GM12878 (cell line): ENCODE measurements around the gene NKX2-8. TPM values are rescaled to one million over a fixed set of nuclear protein-coding genes. Genes with fewer than 3 reads are reported as not detected.

ENCODE experiments used
- ATAC-seq: fragments of 200-7000 bp; cut with Tn5 transposase; 3 replicates; pipeline ENCODE4 v1.9.1; 2020; ENCODE audit warnings: mild to moderate bottlenecking, moderate library complexity
- BruUV-seq: library from RNA; stranded (reverse); fragments of 400-500 nt; replicated peaks from 2 replicates; lab custom pipeline; 2021; lab: Mats Ljungman, UMichigan
- CTCF ChIA-PET: fragments of 300-600 bp; sonication (Branson Sonifier 250); formaldehyde crosslinking; extraction: SDS; loops from one replicate; lab custom pipeline; 2021; ENCODE audit warnings: inconsistent platforms; lab: Yijun Ruan, JAX
- POLR2A ChIA-PET: fragments of 350-600 bp; formaldehyde crosslinking; extraction: SDS; loops from one replicate; lab custom pipeline; 2021; ENCODE audit warnings: inconsistent platforms; lab: Charles Lee
- RAD21 ChIA-PET: fragments of 300-600 bp; sonication (Branson Sonifier 250); formaldehyde crosslinking; loops from one replicate; lab custom pipeline; 2023; ENCODE audit warnings: antibody characterized with exemption; ENCODE audit not compliant: unreplicated experiment; lab: Charles Lee
- SMC1A ChIA-PET: fragments of 300-600 bp; sonication (Branson Sonifier 250); formaldehyde crosslinking; loops from one replicate; lab custom pipeline; 2023; ENCODE audit not compliant: unreplicated experiment, uncharacterized antibody; lab: Charles Lee
- DNase-seq: peaks from one replicate; pipeline ENCODE4 v3.0.0-alpha.2; 2011; ENCODE audit warnings: low read depth, low spot score
- FAIRE-seq: peaks from 3 replicates; lab custom pipeline; 2011; peaks lifted over from hg19 to GRCh38; lab: Jason Lieb, UNC
- H2AFZ ChIP-seq: 2 replicates; pipeline ENCODE4 v1.6.0; 2011; ENCODE audit warnings: low read depth, low read length, control low read depth; ENCODE audit not compliant: control insufficient read depth
- H3K27ac ChIP-seq: 2 replicates; pipeline ENCODE4 v1.5.1; 2011; ENCODE audit warnings: control low read depth; ENCODE audit not compliant: control insufficient read depth, insufficient read depth
- H3K27me3 ChIP-seq, 2 experiments: replicated peaks in 1 of 2; 2 replicates each; pipeline versions ENCODE4 v1.6.0 to v1.6.1; 2011; ENCODE audit warnings: low read length in 1 of 2; ENCODE audit not compliant: control insufficient read depth in 2 of 2, insufficient read depth in 2 of 2
- H3K36me3 ChIP-seq, 2 experiments: 2 replicates each; pipeline ENCODE4 v1.5.1; 2011; ENCODE audit warnings: low read length in 1 of 2; ENCODE audit not compliant: control insufficient read depth in 2 of 2, insufficient read depth in 2 of 2
- H3K4me1 ChIP-seq: 2 replicates; pipeline ENCODE4 v1.6.1; 2011; ENCODE audit warnings: mild to moderate bottlenecking, low read length, moderate library complexity, mixed read lengths; ENCODE audit not compliant: control insufficient read depth, insufficient read depth
- H3K4me2 ChIP-seq: 2 replicates; pipeline ENCODE4 v1.6.0; 2011; ENCODE audit warnings: control low read depth; ENCODE audit not compliant: control insufficient read depth, insufficient read depth
- H3K4me3 ChIP-seq: fragments of 200-600 bp; sonication (generic); 2 replicates; pipeline ENCODE4 v1.5.1; 2016
- H3K79me2 ChIP-seq: 2 replicates; pipeline ENCODE4 v1.6.0; 2011; ENCODE audit warnings: low read length; ENCODE audit not compliant: control insufficient read depth, insufficient read depth
- H3K9ac ChIP-seq: 2 replicates; pipeline ENCODE4 v1.8.0; 2011; ENCODE audit warnings: low read length, control low read depth, mixed read lengths; ENCODE audit not compliant: control insufficient read depth, insufficient read depth
- H3K9me3 ChIP-seq: replicated peaks from 3 replicates; pipeline ENCODE4 v1.5.1; 2011; ENCODE audit warnings: mild to moderate bottlenecking, low read length; ENCODE audit not compliant: control insufficient read depth, insufficient read depth
- H4K20me1 ChIP-seq: 2 replicates; pipeline ENCODE4 v1.6.0; 2011; ENCODE audit not compliant: control insufficient read depth, insufficient read depth
- ASH2L ChIP-seq: fragments of 300-600, 200-600 bp; sonication (generic); IDR thresholded peaks from 2 replicates; pipeline ENCODE4 v1.6.1; 2017; ENCODE audit warnings: low read depth, mild to moderate bottlenecking, borderline replicate concordance
- BHLHE40 ChIP-seq, 2 experiments: fragments of 450-650 bp in 1 of 2; IDR thresholded peaks; 2 replicates each; pipeline ENCODE4 v1.6.1; 2011 to 2017; ENCODE audit warnings: low read depth in 2 of 2, borderline replicate concordance in 1 of 2, improper control_type of control experiment in 1 of 2, low read length in 1 of 2, mild to moderate bottlenecking in 1 of 2
- CBX3 ChIP-seq: fragments of 200-600 bp; sonication (generic); IDR thresholded peaks from 2 replicates; pipeline ENCODE4 v1.6.1; 2016; ENCODE audit warnings: low read depth, borderline replicate concordance
- CEBPZ ChIP-seq: fragments of 150-350 bp; IDR thresholded peaks from 2 replicates; pipeline ENCODE4 v1.6.1; 2016; ENCODE audit warnings: low read depth, low read length
- CTCF ChIP-seq, 3 experiments: IDR thresholded peaks in 2 of 3; conservative IDR thresholded peaks in 1 of 3; 2 replicates each; pipeline ENCODE4 v1.5.1; 2011; ENCODE audit warnings: low read depth in 3 of 3, low read length in 3 of 3, mild to moderate bottlenecking in 3 of 3, control low read depth in 2 of 3, moderate library complexity in 2 of 3, inconsistent platforms in 1 of 3, mixed read lengths in 1 of 3; ENCODE audit not compliant: control insufficient read depth in 2 of 3, insufficient read depth in 1 of 3; ENCODE audit errors: extremely low read depth in 1 of 3
- HSF1 ChIP-seq: fragments of 150-350 bp; IDR thresholded peaks from 2 replicates; pipeline ENCODE4 v1.6.1; 2014; ENCODE audit warnings: mild to moderate bottlenecking, low read depth, low read length
- JUND ChIP-seq: IDR thresholded peaks from 2 replicates; pipeline ENCODE4 v1.6.1; 2012; ENCODE audit warnings: low read depth, mild to moderate bottlenecking, low read length, improper control_type of control experiment, moderate library complexity
- MAX ChIP-seq: IDR thresholded peaks from 2 replicates; pipeline ENCODE4 v1.6.1; 2012; ENCODE audit warnings: low read depth, low read length, improper control_type of control experiment
- MTA2 ChIP-seq: fragments of 450-650 bp; IDR thresholded peaks from 2 replicates; pipeline ENCODE4 v1.6.1; 2016; ENCODE audit warnings: low read depth, mild to moderate bottlenecking, moderate library complexity
- NFXL1 ChIP-seq: fragments of 450-650 bp; IDR thresholded peaks from 2 replicates; pipeline ENCODE4 v1.6.1; 2017; ENCODE audit warnings: antibody characterized with exemption, mild to moderate bottlenecking, borderline replicate concordance
- PML ChIP-seq: IDR thresholded peaks from 2 replicates; pipeline ENCODE4 v1.6.1; 2012; ENCODE audit warnings: low read length, inconsistent platforms
- RAD21 ChIP-seq: IDR thresholded peaks from 2 replicates; pipeline ENCODE4 v1.6.1; 2011; ENCODE audit warnings: mild to moderate bottlenecking, low read depth, low read length, moderate library complexity; ENCODE audit not compliant: insufficient read depth
- RAD51 ChIP-seq: fragments of 450-650 bp; IDR thresholded peaks from 2 replicates; pipeline ENCODE4 v1.6.1; 2016; ENCODE audit warnings: moderate library complexity, mild to moderate bottlenecking, inconsistent platforms
- SP1 ChIP-seq: IDR thresholded peaks from one replicate; pipeline ENCODE4 v1.6.1; 2011; ENCODE audit warnings: low read depth, low read length
- STAT3 ChIP-seq: IDR thresholded peaks from 2 replicates; pipeline ENCODE4 v1.6.1; 2011; ENCODE audit warnings: low read depth, low read length, improper control_type of control experiment
- WGBS: methylation state at CpG from one replicate; pipeline ENCODE4 v1.1.6; 2016; ENCODE audit warnings: low lambda C conversion rate; ENCODE audit not compliant: insufficient replicate concordance, insufficient coverage; ENCODE audit errors: missing lambda C conversion rate; 5-methylcytosine and 5-hydroxymethylcytosine counted together
- in situ Hi-C: fragments of 300-500 bp; cut with MboI; formaldehyde crosslinking; loops from 9 replicates; pipeline ENCODE4 v1.14.3; 2018; ENCODE audit warnings: mixed read lengths
- intact Hi-C: fragments of 100-400 bp; cut with micrococcal nuclease; formaldehyde crosslinking; loops from one replicate; pipeline ENCODE4 v1.14.2; 2022; ENCODE audit not compliant: unreplicated experiment
- polyA plus RNA-seq, 11 experiments: library from polyadenylated mRNA; depleted of rRNA in 4 of 11; unstranded in 6 of 11; stranded (reverse) in 5 of 11; fragments of >200 nt; fragmentation: Nextera tagmentation in 4 of 11; fragmentation: Illumina TruSeq in 1 of 11; extraction: Ambion mirVana in 4 of 11; extraction: Trizol in 1 of 11; gene quantifications; 1 replicate in 1 of 11; 2 replicates in 10 of 11; pipeline versions ENCODE4 v1.2.1 to v1.2.3, GENCODE V29; 2011 to 2016; ENCODE audit warnings: inconsistent platforms in 2 of 11, missing spikeins in 2 of 11, low read depth in 1 of 11
- total RNA-seq, 4 experiments: library from RNA; depleted of rRNA in 3 of 4; stranded (reverse); fragments of >200 nt in 3 of 4; fragmentation: Illumina TruSeq in 1 of 4; extraction: Trizol in 1 of 4; gene quantifications; 2 replicates each; pipeline versions ENCODE4 v1.2.1 to v1.2.3, GENCODE V29; 2013 to 2021

The NKX2-8 gene
- total and polyA plus RNA-seq, 10 of the 15 experiments (the other 5 are each of a cell fraction or from before 2014, with no cell fraction given): not detected

GRCh38 chr14:36556811-36557433, 25.5 kb downstream of the NKX2-8 start:
- H3K9me3 ChIP-seq: no peaks in the 10 kb centered on the region
- no peak overlapping the region for H2AFZ ChIP-seq
- ATAC-seq: peak; percentile 75
- DNase-seq: no peak
- H3K36me3 ChIP-seq: no peaks in the 10 kb centered on the region
- no peak overlapping the region for H3K9ac ChIP-seq
- ChIA-PET POLR2A (no interaction called here), SMC1A (interaction anchor here (0.7 to 1.1 kb wide), 2 partner anchors 41 to 67 kb away, joined by 3 read pairs; no protein-coding TSS in a partner anchor), CTCF (interaction anchor here (0.7 to 4.9 kb wide), 8 partner anchors 31 to 1293 kb away, joined by 3 to 134 read pairs (median 6); no protein-coding TSS in a partner anchor), RAD21 (interaction anchor here (4.9 kb wide), 1 partner anchor 385 kb away, joined by 62 read pairs; no protein-coding TSS in a partner anchor)
- 24% methylated on average over 9 of the region's 9 CpGs for WGBS
- no TSS peak for BruUV-seq
- H3K4me1 ChIP-seq: no peaks in the 10 kb centered on the region
- H4K20me1 ChIP-seq: no peaks in the 10 kb centered on the region
- no peak for FAIRE-seq
- intact Hi-C loops: loop anchor here (1.0 kb wide), 1 partner anchor 487 kb away; no protein-coding TSS in a partner anchor
- H3K27me3 ChIP-seq: no peaks in the 10 kb centered on the region
- no peak overlapping the region for H3K27ac ChIP-seq
- H3K79me2 ChIP-seq: no peaks in the 10 kb centered on the region
- H3K4me2 ChIP-seq: no peak overlapping the region
- in situ Hi-C loops: loop anchor here (10.0 kb wide), 2 partner anchors 598 to 672 kb away; no protein-coding TSS in a partner anchor
- no peak overlapping the region for H3K4me3 ChIP-seq
- TF ChIP-seq STAT3 (no peak), CBX3 (no peak), PML (no peak), CEBPZ (no peak), CTCF (IDR thresholded peaks at IDR 0.05 in 2 of 3, conservative IDR thresholded peaks at IDR 0.05 in 1 of 3; ENCODE audit: control insufficient read depth in 2 of 3, extremely low read depth in 1 of 3, insufficient read depth in 1 of 3, low read depth in 3 of 3, low read length in 3 of 3) (peak; percentile 65 to 74 (median 71)), ASH2L (no peak), RAD51 (no peak), JUND (no peak), RAD21 (peak; percentile 62), MTA2 (no peak), NFXL1 (no peak), SP1 (no peak), BHLHE40 (IDR thresholded peaks at IDR 0.05; ENCODE audit: borderline replicate concordance in 1 of 2, low read depth in 2 of 2, low read length in 1 of 2) (no peak), MAX (no peak), HSF1 (no peak)
